ENCODE measurements around the gene DCAF15.

Gene DCAF15

GRCh38 chr19:13986348-13986904 is 34.1 kb downstream of the DCAF15 start:
- TF ChIP-seq CTCF (IDR thresholded peaks at IDR 0.05; ENCODE audit: control extremely low read depth, extremely low read depth, low read depth, missing control alignments): no peak
- ChIA-PET CTCF (interaction anchor here (1.8 to 2.3 kb wide), 3 partner anchors 17 to 72 kb away, joined by 6 to 9 read pairs (median 6); partner anchors contain the start of gene IL27RA), POLR2A (interaction anchor here (0.5 to 1.0 kb wide), 3 partner anchors 9 to 57 kb away, joined by 3 to 7 read pairs (median 4); partner anchors contain the start of gene RFX1)
- peak; percentile 99 for DNase-seq (ENCODE audit: extremely low spot score)

- DNase-seq (ENCODE audit: extremely low spot score): no peak
- no peak for TF ChIP-seq CTCF (IDR thresholded peaks at IDR 0.05; ENCODE audit: control extremely low read depth, extremely low read depth, low read depth, missing control alignments)
- POLR2A ChIA-PET: interaction anchor here (0.5 to 1.0 kb wide), 5 partner anchors 8 to 56 kb away, joined by 3 to 7 read pairs (median 4); partner anchors contain the start of gene RFX1
- CTCF ChIA-PET: interaction anchor here (1.8 to 2.1 kb wide), 2 partner anchors 45 to 71 kb away, joined by 6 read pairs; partner anchors contain the start of gene IL27RA
These were observed 35.0 kb downstream of the DCAF15 start for GRCh38 chr19:13987101-13987890.

GRCh38 chr19:13989487-13989886 is 37.2 kb downstream of the DCAF15 start:
- TF ChIP-seq CTCF (IDR thresholded peaks at IDR 0.05; ENCODE audit: control extremely low read depth, extremely low read depth, low read depth, missing control alignments): no peak
- ChIA-PET CTCF (interaction anchor here (1.7 kb wide), 1 partner anchor 83 kb away, joined by 5 read pairs; the partner anchor contains the start of gene MISP3), POLR2A (no interaction called here)
- DNase-seq (ENCODE audit: extremely low spot score): no peak

GRCh38 chr19:13990085-13990484 is 37.8 kb downstream of the DCAF15 start:
- CTCF ChIA-PET: interaction anchor here (1.7 kb wide), 1 partner anchor 82 kb away, joined by 5 read pairs; the partner anchor contains the start of gene MISP3
- TF ChIP-seq CTCF (IDR thresholded peaks at IDR 0.05; ENCODE audit: control extremely low read depth, extremely low read depth, low read depth, missing control alignments): no peak

GRCh38 chr19:13992025-13992424 is 39.7 kb downstream of the DCAF15 start:
- POLR2A ChIA-PET: interaction anchor here (1.4 kb wide), 1 partner anchor 11 kb away, joined by 3 read pairs; no protein-coding TSS in a partner anchor

More at GRCh38 chr19:13990085-13990484, 37.8 kb downstream of the DCAF15 start:
- DNase-seq (ENCODE audit: extremely low spot score): no peak
- POLR2A ChIA-PET: no interaction called here

More at GRCh38 chr19:13992025-13992424, 39.7 kb downstream of the DCAF15 start:
- no peak for DNase-seq (ENCODE audit: extremely low spot score)
- TF ChIP-seq CTCF (IDR thresholded peaks at IDR 0.05; ENCODE audit: control extremely low read depth, extremely low read depth, low read depth, missing control alignments): no peak
- CTCF ChIA-PET: interaction anchor here (0.9 to 2.4 kb wide), 6 partner anchors 10 to 113 kb away, joined by 3 to 11 read pairs (median 3); partner anchors contain the start of gene IL27RA
